GM18907 (cell line): ENCODE measurements around the gene CCND2.
"Not testable (repeated sequence)": the region's sequence is repeated elsewhere in the genome, so short reads cannot be mapped to it uniquely, and the experiment has no call there.

Experiments
- ATAC-seq: cut with Tn5 transposase; IDR thresholded peaks from one replicate; pipeline ENCODE4 v1.9.1; 2021; ENCODE audit warnings: mild to moderate bottlenecking, moderate library complexity; ENCODE audit not compliant: unreplicated experiment

The CCND2 gene

DNA sequence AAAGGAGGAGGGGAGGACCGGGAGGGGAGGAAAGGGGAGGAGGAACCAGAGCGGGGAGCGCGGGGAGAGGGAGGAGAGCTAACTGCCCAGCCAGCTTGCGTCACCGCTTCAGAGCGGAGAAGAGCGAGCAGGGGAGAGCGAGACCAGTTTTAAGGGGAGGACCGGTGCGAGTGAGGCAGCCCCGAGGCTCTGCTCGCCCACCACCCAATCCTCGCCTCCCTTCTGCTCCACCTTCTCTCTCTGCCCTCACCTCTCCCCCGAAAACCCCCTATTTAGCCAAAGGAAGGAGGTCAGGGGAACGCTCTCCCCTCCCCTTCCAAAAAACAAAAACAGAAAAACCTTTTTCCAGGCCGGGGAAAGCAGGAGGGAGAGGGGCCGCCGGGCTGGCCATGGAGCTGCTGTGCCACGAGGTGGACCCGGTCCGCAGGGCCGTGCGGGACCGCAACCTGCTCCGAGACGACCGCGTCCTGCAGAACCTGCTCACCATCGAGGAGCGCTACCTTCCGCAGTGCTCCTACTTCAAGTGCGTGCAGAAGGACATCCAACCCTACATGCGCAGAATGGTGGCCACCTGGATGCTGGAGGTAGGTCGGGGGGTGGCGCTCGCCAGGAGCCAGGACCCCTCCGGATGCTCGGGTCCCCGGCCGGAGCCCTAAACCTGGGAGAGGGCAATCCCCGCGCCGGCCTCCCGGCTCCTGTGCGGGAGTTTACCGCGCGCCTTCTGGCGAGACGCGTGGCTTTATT lies at the start of gene CCND2:
Gene CCND2 (plus strand): TSS at position 111 of the 744 bp plus-strand sequence. CDS start 279 bp downstream, at position 390.
- ATAC-seq = peak; percentile 23

DNA sequence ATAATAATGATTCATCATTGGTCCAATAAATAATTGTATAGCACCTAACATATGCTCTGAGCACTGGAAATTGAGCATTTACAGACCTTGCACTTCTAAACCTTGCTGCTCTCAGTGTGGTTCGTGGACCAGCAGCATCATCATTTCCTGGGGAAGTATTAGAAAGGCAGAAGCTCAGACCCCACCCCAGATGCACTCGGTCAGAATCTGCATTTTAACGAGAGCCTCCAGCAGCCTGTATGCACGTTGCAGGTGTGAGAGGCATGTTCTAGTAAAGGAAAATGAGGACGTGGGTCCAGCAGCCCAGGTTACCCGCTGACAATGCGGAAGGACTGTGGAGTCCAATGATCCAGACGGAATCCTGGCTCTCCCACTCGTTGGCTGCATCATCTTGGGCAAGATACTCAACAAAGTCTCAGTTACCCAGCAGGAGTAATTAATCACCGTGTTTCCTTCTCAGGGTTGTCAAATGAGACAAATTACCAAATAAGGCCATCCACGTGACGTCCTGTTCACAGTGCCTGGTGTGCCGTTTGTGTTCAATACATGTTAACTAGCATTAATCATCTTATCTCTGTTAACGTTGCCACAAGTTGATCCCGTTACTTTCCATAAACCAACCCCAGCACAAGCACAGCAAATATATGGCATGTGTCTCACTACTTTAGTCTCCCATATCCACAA lies 49.2 kb upstream of the CCND2 start:
- no peak for ATAC-seq

DNA sequence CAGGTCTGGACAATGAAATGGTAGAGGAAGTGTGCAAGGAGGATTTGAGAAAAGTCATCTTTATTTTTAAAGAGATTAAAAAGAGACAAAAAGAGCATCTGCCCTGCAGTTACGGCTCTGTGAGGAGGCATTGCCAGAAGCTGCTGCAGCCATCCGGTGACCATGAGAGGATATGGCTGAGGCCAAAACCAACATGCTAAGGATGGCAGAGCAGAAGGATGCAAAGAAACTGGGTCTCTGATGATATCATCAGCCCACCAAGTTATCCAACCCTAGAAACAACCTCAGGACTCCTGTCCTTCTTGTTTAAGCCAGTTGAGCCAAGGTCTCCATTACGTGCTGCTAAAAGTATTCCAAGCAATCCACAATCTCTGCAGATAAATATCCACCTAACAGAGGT lies 48.0 kb upstream of the CCND2 start:
- ATAC-seq = no peak

DNA sequence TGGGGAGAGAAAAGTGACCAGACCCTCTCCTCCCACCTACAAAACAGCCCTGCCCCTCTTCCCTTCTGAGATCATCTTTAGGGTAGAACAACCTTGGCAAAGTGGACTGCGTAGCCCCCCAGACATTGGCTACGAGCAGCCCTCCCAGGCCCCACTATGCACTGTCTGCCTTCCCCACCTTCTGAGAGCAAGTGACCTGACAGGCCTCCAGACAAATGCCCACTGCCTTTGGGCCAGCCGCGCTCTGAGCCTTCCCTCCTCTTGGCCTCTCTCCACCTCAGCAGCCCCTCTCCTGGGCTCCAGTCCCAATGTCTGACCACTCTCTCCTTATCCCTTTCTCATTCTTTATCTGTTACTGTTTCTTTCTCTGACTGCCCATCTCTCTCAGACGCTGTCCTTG lies 46.5 kb upstream of the CCND2 start:
- ATAC-seq = no peak

DNA sequence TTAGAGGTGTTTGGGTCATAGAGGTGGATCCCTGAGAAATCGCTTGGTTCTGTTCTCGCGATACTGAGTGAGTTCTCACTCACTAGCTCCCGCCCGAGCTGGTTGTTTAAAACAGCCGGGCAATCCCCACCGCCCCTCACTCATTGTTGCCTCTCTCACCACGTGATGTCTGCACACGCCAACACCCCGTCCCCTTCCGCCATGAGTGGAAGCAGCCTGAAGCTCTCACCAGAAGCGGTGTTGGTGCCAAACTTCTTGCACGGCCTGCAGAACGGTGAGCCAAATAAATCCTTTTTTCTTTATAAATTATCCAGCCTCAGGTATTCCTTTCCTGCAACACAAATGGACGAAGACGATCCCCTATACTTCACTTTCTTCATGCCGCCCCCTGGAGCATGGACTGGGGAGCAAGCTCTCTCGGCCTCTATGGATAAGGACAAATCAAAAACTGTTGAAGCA lies 45.4 kb upstream of the CCND2 start:
- ATAC-seq = no peak

DNA sequence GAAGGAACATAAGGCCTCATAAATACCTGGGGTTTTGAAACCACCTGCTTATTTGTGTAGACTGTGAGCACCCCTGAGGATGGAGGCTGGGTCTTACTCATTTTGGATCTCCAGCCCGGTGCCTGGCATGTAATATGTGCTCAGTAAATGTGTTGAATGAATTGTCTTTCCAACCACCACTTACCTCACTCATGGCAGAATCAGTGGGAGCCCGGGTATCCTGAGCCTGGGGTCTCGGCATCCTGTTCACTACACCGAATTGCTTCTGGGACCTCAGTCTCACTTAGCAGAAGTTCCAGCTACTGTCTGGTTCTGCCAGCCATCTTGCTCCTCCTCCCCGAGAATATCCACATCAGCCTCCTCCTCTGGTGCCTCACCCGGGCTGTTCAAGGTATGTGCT lies 43.0 kb upstream of the CCND2 start:
- no peak for ATAC-seq

DNA sequence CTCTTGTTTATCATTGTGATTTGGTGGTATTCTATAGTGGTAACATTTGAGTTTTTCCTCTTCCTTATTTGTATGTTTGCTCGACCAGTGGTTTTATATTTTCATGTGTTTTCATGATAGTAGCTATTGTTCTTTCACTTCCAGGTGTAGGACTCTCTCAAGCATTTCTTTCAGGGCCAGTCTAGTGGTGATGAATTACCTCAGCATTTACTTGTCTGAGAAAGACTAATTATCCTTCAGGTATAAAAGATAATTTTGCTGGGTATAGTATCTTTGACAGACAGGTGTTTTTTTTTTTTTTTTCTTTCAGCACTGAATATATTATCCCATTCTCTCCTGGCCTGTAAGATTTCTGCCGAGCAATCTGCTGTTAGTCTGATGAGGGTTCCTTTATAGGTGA lies 35.0 kb upstream of the CCND2 start:
- no peak for ATAC-seq

DNA sequence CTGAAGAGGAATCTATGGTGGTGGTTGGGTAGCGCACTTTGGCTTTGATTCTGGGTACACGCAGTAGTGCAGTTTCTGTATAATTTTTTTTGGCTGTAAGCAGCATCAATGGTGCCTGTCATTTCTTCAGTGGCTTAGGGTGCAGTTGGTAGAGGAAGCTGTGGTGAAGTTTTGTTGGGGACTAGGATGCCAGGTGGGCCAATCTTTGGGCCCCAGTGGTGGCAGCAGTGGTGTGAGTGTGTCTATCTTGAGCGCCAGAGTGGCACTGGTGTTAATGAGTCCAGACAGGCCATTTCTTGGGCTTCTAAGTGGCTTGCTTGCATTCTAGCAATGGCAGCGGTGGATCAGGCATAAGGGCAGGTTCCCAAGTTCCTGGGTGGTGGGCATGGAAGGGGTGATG lies 33.8 kb upstream of the CCND2 start:
- no peak for ATAC-seq

DNA sequence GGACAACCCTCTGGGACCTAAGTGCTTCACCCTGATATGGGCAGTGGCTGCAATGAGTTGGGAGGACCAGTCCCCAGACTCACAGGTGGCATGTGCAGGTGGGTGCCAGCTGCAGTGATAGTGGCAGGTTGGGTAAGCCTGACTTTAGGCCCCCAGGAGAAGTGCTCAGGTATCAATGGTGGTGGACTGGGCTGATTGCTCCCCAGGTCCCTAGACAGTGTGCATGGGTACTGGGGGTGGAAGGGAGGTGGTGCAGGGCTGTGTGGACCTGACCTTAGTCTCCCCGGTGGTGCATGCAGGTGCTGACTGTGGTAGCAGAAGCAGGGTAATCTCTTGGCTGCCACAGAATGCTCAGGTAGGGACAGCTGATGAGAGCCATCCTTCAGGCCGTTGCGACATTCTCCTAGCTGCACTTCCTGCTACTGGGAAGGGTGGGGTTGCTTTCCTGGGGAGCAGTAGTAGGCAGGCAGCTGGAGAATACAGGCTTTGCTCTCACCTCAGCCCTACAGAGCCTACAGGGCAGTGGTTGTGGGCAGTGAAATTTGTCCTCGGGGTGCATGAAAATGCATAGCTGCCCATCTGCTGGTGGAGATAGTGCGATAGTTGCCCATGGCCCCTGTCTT lies 33.3 kb upstream of the CCND2 start:
- no peak for ATAC-seq

DNA sequence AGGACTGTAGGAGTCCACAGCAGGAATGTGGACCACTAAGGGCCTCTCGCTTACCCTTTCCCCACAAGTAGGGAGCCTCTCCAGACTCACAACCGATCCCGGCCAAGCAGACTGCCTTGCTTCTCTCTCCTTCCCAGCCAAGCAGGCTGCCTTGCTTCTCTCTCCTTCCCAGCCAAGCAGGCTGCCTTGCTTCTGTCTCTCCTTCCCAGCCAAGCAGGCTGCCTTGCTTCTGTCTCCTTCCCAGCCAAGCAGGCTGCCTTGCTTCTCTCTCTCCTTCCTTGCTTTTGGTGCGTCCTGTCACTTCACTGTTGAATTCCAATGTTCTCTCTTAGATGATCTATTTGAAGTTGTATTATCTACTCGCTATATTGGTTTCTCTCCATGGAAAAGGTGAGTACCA lies 32.6 kb upstream of the CCND2 start:
- ATAC-seq = no peak

DNA sequence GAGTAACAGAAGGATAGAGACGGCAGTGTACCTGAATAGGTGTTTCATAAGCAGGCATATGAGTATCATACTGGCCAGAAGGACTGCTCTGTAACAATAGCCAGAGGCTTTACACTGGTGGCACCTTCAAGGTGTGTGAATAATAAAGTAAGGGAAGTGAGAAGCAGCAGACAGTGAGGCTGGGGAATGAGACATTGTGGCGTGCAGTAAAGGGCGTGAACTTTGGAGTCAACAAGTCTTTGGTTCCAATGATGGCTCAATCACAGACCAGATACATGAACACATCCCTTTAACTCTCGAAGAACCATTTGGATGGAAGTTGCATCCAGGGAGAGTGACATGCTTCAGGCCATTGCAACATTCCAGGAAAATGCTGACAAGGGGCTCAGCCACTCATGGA lies 32.0 kb upstream of the CCND2 start:
- ATAC-seq = no peak

DNA sequence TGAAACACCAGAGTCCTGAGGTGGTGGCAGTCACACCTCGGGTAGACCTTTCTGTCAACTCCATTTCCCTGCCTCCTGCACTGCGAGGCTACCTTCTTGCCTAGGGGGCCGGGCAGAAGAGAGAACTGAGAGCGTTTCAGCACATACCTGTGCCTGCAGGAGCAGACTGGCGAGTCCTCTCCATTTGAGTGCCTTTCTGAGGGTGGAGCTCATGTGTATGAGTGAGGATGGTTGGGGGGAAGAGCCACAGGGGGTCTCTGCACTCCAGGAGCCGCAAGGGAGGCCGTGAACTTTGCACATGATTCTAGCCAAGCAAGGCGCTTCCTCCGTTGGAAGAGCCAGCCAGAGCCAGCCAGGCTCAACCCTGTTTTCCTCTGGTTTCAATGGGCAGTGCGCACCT lies 31.0 kb upstream of the CCND2 start:
- no peak for ATAC-seq

DNA sequence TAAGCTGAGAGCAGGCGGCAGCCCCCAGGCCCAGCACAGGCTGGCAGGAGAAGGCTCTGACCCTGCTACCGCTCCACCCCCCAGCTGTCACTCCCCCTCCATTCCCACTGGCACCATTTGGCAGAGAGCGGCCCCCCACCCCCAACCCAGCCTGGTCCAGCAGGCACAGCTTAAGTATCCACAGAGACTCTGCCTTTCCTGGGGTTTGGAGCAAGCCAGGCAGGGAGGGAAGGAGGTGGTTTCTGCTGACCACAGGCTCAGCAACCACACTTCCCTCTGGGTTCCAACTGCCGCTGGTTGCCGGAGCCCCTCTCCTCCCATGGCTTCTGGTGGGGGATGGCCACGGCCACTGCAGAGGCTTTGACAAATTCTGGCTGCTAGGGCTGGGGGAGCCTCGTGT lies 30.5 kb upstream of the CCND2 start:
- no peak for ATAC-seq

DNA sequence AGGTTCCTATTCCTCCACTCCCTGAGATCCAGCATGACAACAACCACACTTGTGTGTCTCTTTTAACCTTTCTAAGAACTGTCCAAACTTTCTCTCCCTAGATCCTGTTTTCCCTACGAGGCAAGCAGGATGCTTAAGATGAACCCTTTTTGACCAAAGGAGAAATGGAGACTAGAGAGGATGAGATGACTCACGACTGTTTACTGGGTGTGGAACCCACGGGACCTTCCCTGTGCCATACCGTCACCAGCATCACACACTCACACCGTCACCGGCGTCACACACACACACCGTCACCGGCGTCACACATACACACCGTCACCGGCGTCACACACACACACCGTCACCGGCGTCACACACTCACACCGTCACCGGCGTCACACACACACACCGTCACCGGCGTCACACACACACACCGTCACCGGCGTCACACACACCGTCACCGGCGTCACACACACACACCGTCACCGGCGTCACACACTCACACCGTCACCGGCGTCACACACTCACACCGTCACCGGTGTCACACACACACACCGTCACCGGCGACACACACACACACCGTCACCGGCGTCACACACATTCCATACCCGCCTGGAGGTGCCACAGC lies 30.0 kb upstream of the CCND2 start:
- ATAC-seq = not testable (repeated sequence)

DNA sequence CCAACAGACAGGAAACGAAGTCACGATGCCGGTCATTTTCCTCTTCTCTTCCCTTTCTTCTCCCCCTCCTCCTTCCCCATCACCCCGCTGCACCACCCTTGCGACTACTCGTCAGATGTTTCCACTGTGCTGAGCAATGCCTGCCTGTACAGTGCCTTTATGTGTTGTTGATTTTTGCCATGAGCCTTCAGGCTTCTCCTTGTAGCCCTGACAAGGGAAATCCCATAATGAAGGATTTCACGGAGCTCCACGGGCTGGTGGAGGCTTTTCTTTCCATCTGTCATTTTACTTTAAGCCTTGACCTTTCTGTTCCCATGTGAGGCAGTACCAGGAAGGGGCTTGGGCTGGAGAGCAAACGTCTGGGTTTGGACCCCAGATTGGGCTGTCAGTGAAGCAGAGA lies 28.7 kb upstream of the CCND2 start:
- no peak for ATAC-seq

DNA sequence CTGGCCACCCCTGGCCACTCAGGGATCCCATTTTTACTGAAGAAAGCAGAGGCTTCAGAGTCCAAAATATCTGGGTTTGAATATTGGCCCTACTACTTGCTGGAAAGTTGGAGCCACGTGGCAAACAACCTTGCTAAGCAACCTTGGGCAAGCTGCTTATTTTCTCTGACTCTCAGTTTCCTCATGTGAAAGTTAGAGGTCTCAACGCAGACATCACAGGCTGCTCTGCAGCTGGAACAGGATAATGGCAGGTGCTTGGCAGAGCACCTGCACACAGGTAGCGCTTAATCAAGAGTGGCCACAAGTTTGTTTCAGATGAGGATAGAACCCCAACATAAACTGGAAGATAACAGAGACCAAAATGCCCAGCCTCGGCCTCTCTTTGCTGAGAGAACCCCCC lies 28.1 kb upstream of the CCND2 start:
- no peak for ATAC-seq

DNA sequence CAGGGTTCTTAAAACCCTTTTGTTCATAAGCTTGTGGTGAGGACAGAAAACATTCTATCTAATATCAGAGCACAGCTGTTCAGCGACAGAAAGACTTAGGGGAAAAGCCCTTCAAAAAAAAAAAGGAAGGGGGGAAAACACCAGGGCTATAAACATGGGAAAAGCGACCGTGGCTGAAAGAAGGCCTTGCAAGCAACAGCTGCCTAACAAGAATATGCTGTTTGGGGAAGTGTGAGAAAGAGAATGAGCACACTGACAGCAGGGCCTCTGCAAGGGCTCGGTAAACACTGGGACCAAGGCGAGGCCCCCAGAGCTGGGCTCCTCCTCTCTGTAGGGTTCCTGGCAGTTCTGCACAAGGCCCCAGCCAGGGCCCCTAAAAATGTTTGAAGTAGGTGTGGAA lies 27.4 kb upstream of the CCND2 start:
- no peak for ATAC-seq

DNA sequence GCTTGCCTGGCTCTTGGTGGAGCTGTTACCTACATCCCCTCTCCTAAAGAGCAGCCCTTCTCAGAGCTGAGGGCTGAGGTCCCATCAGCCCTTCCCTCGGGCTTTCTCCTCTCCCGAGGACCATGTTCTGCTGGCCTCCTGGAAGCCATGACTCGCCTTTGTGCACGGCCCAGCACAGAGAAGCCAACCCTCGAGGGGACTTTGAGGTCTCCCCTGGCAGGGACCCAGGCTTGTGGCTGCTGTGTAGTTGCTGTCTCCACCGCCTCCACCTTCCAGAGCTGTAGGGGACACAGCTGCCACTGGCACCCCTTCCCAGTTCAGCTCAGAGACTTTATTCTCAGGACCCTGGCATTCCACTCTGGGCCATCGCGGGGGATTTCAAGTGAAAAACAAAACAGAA lies 22.9 kb upstream of the CCND2 start:
- ATAC-seq = no peak

DNA sequence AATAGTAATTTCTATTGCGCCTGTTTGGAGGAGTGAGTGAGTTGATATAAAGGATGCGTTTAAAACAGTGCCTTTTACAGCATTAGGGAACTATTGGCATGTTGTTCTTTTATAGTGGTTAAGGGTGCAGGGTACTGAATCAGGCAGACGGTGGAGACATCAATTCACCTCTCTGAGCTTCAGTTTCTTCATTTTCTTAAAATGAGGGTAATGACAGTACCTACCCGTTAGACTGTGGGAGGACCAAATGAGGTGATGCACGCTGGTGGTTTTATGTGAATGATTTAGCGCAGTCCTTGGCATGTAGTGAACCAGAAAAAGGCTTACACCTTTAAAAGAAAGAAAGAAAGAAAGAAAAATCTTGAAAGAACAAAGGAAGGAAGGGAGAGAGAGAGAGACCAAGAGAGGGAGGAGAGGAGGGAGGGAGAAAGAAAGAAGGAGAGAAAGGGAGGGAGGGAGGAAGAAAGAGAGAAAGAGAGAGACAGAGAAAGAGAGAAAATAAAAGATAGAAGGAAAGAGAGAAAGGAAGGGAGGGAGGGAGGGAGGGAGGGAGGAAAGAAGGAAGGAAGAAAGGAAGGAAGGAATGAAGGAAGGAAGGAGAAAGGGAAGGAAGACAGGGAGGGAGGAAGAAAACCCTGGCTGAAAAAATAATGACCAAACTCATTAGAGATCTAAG lies 22.2 kb upstream of the CCND2 start:
- ATAC-seq = no peak

DNA sequence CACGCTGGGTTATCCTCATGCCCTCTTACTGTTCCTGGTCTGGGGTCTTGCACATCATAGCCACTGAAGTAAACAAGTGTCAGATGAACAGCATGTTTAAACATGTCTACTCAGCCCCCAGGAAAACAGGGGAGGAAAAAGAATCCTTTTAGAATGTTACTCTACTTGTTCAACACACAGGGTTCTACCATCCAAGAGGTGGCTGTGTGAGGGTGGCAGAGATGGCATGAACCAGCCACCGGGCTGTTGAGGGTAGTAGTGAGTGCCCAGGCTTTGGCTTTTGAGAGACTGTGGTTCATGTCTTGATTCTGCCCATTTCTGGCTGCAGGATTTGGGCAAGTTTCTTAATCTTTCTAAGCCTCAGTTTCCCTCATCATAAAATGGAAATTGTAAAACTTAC lies 21.6 kb upstream of the CCND2 start:
- ATAC-seq = no peak

DNA sequence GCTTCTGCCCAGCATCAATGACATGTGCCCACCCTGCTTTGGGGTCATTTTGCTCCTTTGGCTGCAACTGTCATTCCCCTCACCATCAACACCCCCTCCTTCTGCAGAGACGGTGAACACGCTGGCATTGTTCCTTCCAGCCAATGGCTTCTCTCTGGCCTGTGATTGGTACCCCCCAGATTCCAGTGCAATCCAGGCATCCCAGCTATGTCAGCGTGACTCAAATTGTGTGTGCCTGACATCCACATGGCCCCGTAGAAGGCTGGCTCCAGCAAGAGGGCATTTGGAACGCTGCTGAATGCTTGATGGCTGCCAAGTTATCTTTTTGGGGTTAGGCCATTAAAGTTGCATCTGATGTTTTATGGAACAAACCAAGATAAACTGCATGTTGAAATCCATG lies 21.0 kb upstream of the CCND2 start:
- no peak for ATAC-seq
